Measurements from ENCODE around the gene COL15A1. TPM values are rescaled to one million over a fixed set of nuclear protein-coding genes. Genes with fewer than 3 reads are reported as not detected.

COL15A1 gene
- total and polyA plus RNA-seq, 2 of the 8 experiments (the other 6 are each of a cell fraction or from before 2014, with no cell fraction given): 0.12 to 0.15 TPM

DNA sequence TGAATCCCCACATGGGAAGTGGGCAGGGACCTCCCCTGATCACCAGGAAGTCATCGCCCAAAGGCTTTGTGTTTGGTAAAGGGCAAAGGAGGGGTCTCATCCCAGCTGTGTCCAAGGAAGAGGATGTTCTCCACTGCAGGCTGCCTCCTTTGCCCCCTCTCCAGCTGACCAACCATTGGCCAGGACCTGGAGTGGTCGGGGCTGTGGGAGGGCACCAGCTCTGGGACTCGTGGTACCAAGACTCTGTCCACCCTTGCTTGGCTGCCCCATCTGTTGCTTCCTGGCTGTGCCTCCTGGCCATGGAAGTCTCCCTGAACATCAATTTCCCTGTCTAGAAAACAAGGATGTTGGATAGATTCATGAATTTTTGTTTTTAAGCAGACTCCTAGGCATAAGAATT is 34.1 kb downstream of the COL15A1 start:
- H3K9me3 ChIP-seq (ENCODE audit: insufficient read depth in 2 of 2, low read depth in 1 of 2, low read length in 1 of 2): no peaks in the 10 kb centered on the region
- ChIA-PET POLR2A (ENCODE audit: partially characterized antibody) (no interaction called here), CTCF (ENCODE audit: partially characterized antibody) (interaction anchor here (0.6 to 4.3 kb wide), 13 partner anchors 10 to 185 kb away, joined by 3 to 27 read pairs (median 4); no protein-coding TSS in a partner anchor)
- no peak overlapping the region for H3K4ac ChIP-seq (replicated peaks; ENCODE audit: insufficient read length, low read depth, low read length)
- peaks cover 7 to 43% (median 28%) of the 10 kb centered on the region in 4 experiments for H3K27me3 ChIP-seq (replicated peaks in 1 of 4; ENCODE audit: control insufficient read depth in 3 of 4, extremely low read depth in 1 of 4, insufficient read depth in 3 of 4, low read length in 3 of 4)
- no peak overlapping the region for H3K23ac ChIP-seq (ENCODE audit: insufficient read length)
- no peak overlapping the region for H3K56ac ChIP-seq (replicated peaks; ENCODE audit: insufficient read length, low read depth, low read length)
- H3K14ac ChIP-seq (ENCODE audit: insufficient read length): no peak overlapping the region
- peak overlapping the region in 1 of 2 experiments; percentile 23; a peak in 1 of 4 replicates for H3K4me2 ChIP-seq (ENCODE audit: insufficient read depth in 1 of 2, low read depth in 2 of 2, low read length in 2 of 2)
- H3K23me2 ChIP-seq (ENCODE audit: low read depth, low read length): no peaks in the 10 kb centered on the region
- H2BK5ac ChIP-seq (ENCODE audit: low read depth, low read length): peak overlapping the region; percentile 47; the same call in 1 of the 2 replicates
- no peak overlapping the region; the same call in 1 of the 2 replicates for H3K18ac ChIP-seq (ENCODE audit: extremely low read depth, low read length)
- no peaks in the 10 kb centered on the region for H3K36me3 ChIP-seq (ENCODE audit: control insufficient read depth in 2 of 4, insufficient read depth in 4 of 4, low read length in 3 of 4)
- H2BK15ac ChIP-seq (ENCODE audit: low read length): no peak overlapping the region
- DNase-seq (ENCODE audit: low read depth in 1 of 2, low spot score in 2 of 2) (no peak), FAIRE-seq (no peak)
- no peak overlapping the region for H4K5ac ChIP-seq (ENCODE audit: insufficient read length, low read depth, low read length)
- TF ChIP-seq SP2 (IDR thresholded peaks at IDR 0.05; ENCODE audit: low read length) (no peak), BACH1 (IDR thresholded peaks at IDR 0.05; ENCODE audit: low read length) (no peak), GTF2F1 (IDR thresholded peaks at IDR 0.05; ENCODE audit: borderline replicate concordance, low read depth, low read length) (no peak), TCF12 (IDR thresholded peaks at IDR 0.05; ENCODE audit: low read depth, low read length) (no peak), SIX5 (IDR thresholded peaks at IDR 0.05; ENCODE audit: low read depth, low read length) (no peak), JUN (IDR thresholded peaks at IDR 0.05; ENCODE audit: low read depth, low read length) (no peak), RFX5 (IDR thresholded peaks at IDR 0.05; ENCODE audit: borderline replicate concordance, low read depth, low read length) (no peak), BRCA1 (IDR thresholded peaks at IDR 0.05; ENCODE audit: low read depth, low read length) (no peak), SP1 (IDR thresholded peaks at IDR 0.05; ENCODE audit: low read depth, low read length) (no peak), CBX8 (IDR thresholded peaks at IDR 0.05; ENCODE audit: borderline replicate concordance, low read depth, low read length) (no peak), CHD1 (IDR thresholded peaks at IDR 0.05; ENCODE audit: low read depth, low read length) (no peak), POU5F1 (IDR thresholded peaks at IDR 0.05; ENCODE audit: low read depth, low read length) (no peak)
- TF ChIP-seq, protein P1, sequence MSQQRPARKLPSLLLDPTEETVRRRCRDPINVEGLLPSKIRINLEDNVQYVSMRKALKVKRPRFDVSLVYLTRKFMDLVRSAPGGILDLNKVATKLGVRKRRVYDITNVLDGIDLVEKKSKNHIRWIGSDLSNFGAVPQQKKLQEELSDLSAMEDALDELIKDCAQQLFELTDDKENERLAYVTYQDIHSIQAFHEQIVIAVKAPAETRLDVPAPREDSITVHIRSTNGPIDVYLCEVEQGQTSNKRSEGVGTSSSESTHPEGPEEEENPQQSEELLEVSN (IDR thresholded peaks at IDR 0.05): no peak
- TF ChIP-seq, protein P2, sequence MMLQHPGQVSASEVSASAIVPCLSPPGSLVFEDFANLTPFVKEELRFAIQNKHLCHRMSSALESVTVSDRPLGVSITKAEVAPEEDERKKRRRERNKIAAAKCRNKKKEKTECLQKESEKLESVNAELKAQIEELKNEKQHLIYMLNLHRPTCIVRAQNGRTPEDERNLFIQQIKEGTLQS (IDR thresholded peaks at IDR 0.05; ENCODE audit: insufficient read depth, low read depth, low read length): no peak
- H2AK5ac ChIP-seq (ENCODE audit: low read depth, low read length): no peak overlapping the region
- H3K27ac ChIP-seq (ENCODE audit: low read depth, low read length): no peak overlapping the region
- peak overlapping the region; percentile 25 for H4K91ac ChIP-seq (replicated peaks; ENCODE audit: insufficient read length, low read length)
- H4K8ac ChIP-seq (ENCODE audit: extremely low read depth, insufficient read depth, low read length): no peak overlapping the region
- H3K79me1 ChIP-seq (ENCODE audit: low read depth, low read length): no peaks in the 10 kb centered on the region
- WGBS, 2 experiments (ENCODE audit: extremely low coverage in 1 of 2, insufficient coverage in 1 of 2, insufficient read length in 1 of 2, insufficient replicate concordance in 2 of 2, low coverage in 1 of 2, low lambda C conversion rate in 2 of 2, missing lambda C conversion rate in 1 of 2): 89% methylated on average over 3 of the region's 3 CpGs; no CpG with 5 or more reads in 1 of the 2 experiments
- peaks cover 0 to 10% (median 6%) of the 10 kb centered on the region in 4 experiments; a peak in 6 of 7 replicates for H3K4me1 ChIP-seq (replicated peaks in 1 of 4; ENCODE audit: control insufficient read depth in 3 of 4, insufficient read depth in 4 of 4, low read length in 3 of 4)
- H2BK120ac ChIP-seq (replicated peaks; ENCODE audit: low read depth, low read length): peak overlapping the region; percentile 26
- no peak overlapping the region for H2AFZ ChIP-seq (ENCODE audit: low read length)
- H3K9ac ChIP-seq (replicated peaks in 1 of 4; ENCODE audit: extremely low read depth in 1 of 4, low read depth in 3 of 4, low read length in 3 of 4): no peak overlapping the region
- no peak overlapping the region for H3K4me3 ChIP-seq (ENCODE audit: extremely low read depth in 1 of 4, insufficient read depth in 2 of 4, low read depth in 3 of 4, low read length in 4 of 4)
- H2BK12ac ChIP-seq (ENCODE audit: low read depth, low read length): no peak overlapping the region
- no peaks in the 10 kb centered on the region for H3K79me2 ChIP-seq (ENCODE audit: control insufficient read depth in 1 of 2, insufficient read depth in 2 of 2, low read length in 2 of 2)
- H2BK20ac ChIP-seq (ENCODE audit: low read length): peak overlapping the region; percentile 72; the same call in 1 of the 2 replicates
- H4K20me1 ChIP-seq (replicated peaks in 1 of 2; ENCODE audit: control insufficient read depth in 1 of 2, insufficient read depth in 2 of 2, low read length in 2 of 2): no peaks in the 10 kb centered on the region

Measured in H1 (cell line).